ENCODE results near the gene GBA3. TPM values are rescaled to one million over a fixed set of nuclear protein-coding genes. Genes with fewer than 3 reads are reported as not detected.

The GBA3 gene
- total RNA-seq, 1 donor = under 0.01 TPM

- no peaks in the 10 kb centered on the region for H3K4me1 ChIP-seq (ENCODE audit: insufficient read depth, low read length)
- peak overlapping the region; percentile 53 for H3K4me2 ChIP-seq (ENCODE audit: insufficient read depth, low read length)
- no peak for TF ChIP-seq CTCF (IDR thresholded peaks at IDR 0.05; ENCODE audit: extremely low read depth, low read depth, low read length)
- H3K36me3 ChIP-seq (ENCODE audit: insufficient read depth, low read length) = no peaks in the 10 kb centered on the region
- peak overlapping the region; percentile 28 for H3K4me3 ChIP-seq (ENCODE audit: insufficient read depth, low read length)
- no peaks in the 10 kb centered on the region for H3K79me2 ChIP-seq (ENCODE audit: insufficient read depth, low read length)
- no peak overlapping the region for H3K27ac ChIP-seq (ENCODE audit: low read depth, low read length)
- H3K27me3 ChIP-seq (ENCODE audit: insufficient read depth, low read length) = no peaks in the 10 kb centered on the region
- no peaks in the 10 kb centered on the region for H3K9me3 ChIP-seq (ENCODE audit: low read depth, low read length)
- no peak for DNase-seq (ENCODE audit: insufficient read length, low spot score, missing footprints)
- H2AFZ ChIP-seq (ENCODE audit: low read length) = peak overlapping the region; percentile 22
- H4K20me1 ChIP-seq (ENCODE audit: insufficient read depth, low read length) = no peaks in the 10 kb centered on the region
Measured at GRCh38 chr4:22668301-22668700, 24.4 kb upstream of the GBA3 start.

- no peak overlapping the region for H3K4me3 ChIP-seq (ENCODE audit: insufficient read depth, low read length)
- H3K36me3 ChIP-seq (ENCODE audit: insufficient read depth, low read length) = no peaks in the 10 kb centered on the region
- no peaks in the 10 kb centered on the region for H3K79me2 ChIP-seq (ENCODE audit: insufficient read depth, low read length)
- no peaks in the 10 kb centered on the region for H4K20me1 ChIP-seq (ENCODE audit: insufficient read depth, low read length)
- H3K4me2 ChIP-seq (ENCODE audit: insufficient read depth, low read length) = peak overlapping the region; percentile 53
- H3K27me3 ChIP-seq (ENCODE audit: insufficient read depth, low read length) = no peaks in the 10 kb centered on the region
- DNase-seq (ENCODE audit: insufficient read length, low spot score, missing footprints) = no peak
- no peak for TF ChIP-seq CTCF (IDR thresholded peaks at IDR 0.05; ENCODE audit: extremely low read depth, low read depth, low read length)
- peak overlapping the region; percentile 22 for H2AFZ ChIP-seq (ENCODE audit: low read length)
- no peaks in the 10 kb centered on the region for H3K4me1 ChIP-seq (ENCODE audit: insufficient read depth, low read length)
- H3K27ac ChIP-seq (ENCODE audit: low read depth, low read length) = no peak overlapping the region
- H3K9me3 ChIP-seq (ENCODE audit: low read depth, low read length) = no peaks in the 10 kb centered on the region
Measured at GRCh38 chr4:22668702-22669101, 24.0 kb upstream of the GBA3 start.

GRCh38 chr4:22670956-22671355 lies 21.8 kb upstream of the GBA3 start:
- Histone ChIP-seq H3K4me2 (ENCODE audit: insufficient read depth, low read length) (no peak overlapping the region), H3K79me2 (ENCODE audit: insufficient read depth, low read length) (no peaks in the 10 kb centered on the region), H3K4me3 (ENCODE audit: insufficient read depth, low read length) (no peak overlapping the region), H2AFZ (ENCODE audit: low read length) (no peak overlapping the region), H4K20me1 (ENCODE audit: insufficient read depth, low read length) (no peaks in the 10 kb centered on the region), H3K27ac (ENCODE audit: low read depth, low read length) (no peak overlapping the region), H3K9me3 (ENCODE audit: low read depth, low read length) (no peaks in the 10 kb centered on the region), H3K36me3 (ENCODE audit: insufficient read depth, low read length) (no peaks in the 10 kb centered on the region), H3K4me1 (ENCODE audit: insufficient read depth, low read length) (no peaks in the 10 kb centered on the region), H3K27me3 (ENCODE audit: insufficient read depth, low read length) (no peaks in the 10 kb centered on the region)
- no peak for DNase-seq (ENCODE audit: insufficient read length, low spot score, missing footprints)
- TF ChIP-seq CTCF (IDR thresholded peaks at IDR 0.05; ENCODE audit: extremely low read depth, low read depth, low read length) = no peak

GRCh38 chr4:22672519-22672918 lies 20.2 kb upstream of the GBA3 start:
- H2AFZ ChIP-seq (ENCODE audit: low read length) = no peak overlapping the region
- no peaks in the 10 kb centered on the region for H3K79me2 ChIP-seq (ENCODE audit: insufficient read depth, low read length)
- TF ChIP-seq CTCF (IDR thresholded peaks at IDR 0.05; ENCODE audit: extremely low read depth, low read depth, low read length) = no peak
- no peak for DNase-seq (ENCODE audit: insufficient read length, low spot score, missing footprints)
- H3K36me3 ChIP-seq (ENCODE audit: insufficient read depth, low read length) = no peaks in the 10 kb centered on the region
- no peaks in the 10 kb centered on the region for H4K20me1 ChIP-seq (ENCODE audit: insufficient read depth, low read length)
- H3K9me3 ChIP-seq (ENCODE audit: low read depth, low read length) = no peaks in the 10 kb centered on the region
- H3K27ac ChIP-seq (ENCODE audit: low read depth, low read length) = no peak overlapping the region
- no peak overlapping the region for H3K4me2 ChIP-seq (ENCODE audit: insufficient read depth, low read length)
- no peaks in the 10 kb centered on the region for H3K4me1 ChIP-seq (ENCODE audit: insufficient read depth, low read length)
- H3K27me3 ChIP-seq (ENCODE audit: insufficient read depth, low read length) = no peaks in the 10 kb centered on the region
- H3K4me3 ChIP-seq (ENCODE audit: insufficient read depth, low read length) = no peak overlapping the region
